ENCODE results near the gene DSC1.

GRCh38 chr18:31088532-31088931 is 74.1 kb downstream of the DSC1 start:
- no peak for TF ChIP-seq GATA2 (IDR thresholded peaks at IDR 0.05; ENCODE audit: low read depth, low read length)
- TF ChIP-seq GATA3 (IDR thresholded peaks at IDR 0.05; ENCODE audit: low read depth, low read length), result no peak

Measured in SH-SY5Y (cell line).